HG02763 (cell line): ENCODE measurements around the gene NIN.

Experiments
- ATAC-seq: cut with Tn5 transposase; IDR thresholded peaks from one replicate; pipeline ENCODE4 v1.9.1; 2021; ENCODE audit warnings: mild to moderate bottlenecking, moderate library complexity; ENCODE audit not compliant: unreplicated experiment

The NIN gene

DNA sequence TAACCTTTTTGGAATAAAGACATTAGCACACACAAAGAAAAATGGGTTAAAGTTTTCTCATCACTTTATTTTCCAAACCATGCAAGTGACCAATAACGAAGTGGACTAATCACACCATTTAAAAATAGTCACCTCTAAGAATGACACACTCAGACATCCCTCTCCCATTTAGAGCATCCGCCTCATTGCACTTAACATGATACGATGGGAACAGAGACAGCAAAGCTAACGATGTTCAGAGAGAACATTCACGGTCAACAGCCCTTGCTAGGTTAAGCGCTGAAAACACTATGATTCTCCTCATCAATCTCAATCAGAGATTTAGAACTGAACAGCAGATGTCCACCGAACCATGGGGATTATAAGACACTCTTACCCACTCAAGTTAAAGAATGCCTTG lies 35.8 kb downstream of the NIN start:
- ATAC-seq, result no peak

DNA sequence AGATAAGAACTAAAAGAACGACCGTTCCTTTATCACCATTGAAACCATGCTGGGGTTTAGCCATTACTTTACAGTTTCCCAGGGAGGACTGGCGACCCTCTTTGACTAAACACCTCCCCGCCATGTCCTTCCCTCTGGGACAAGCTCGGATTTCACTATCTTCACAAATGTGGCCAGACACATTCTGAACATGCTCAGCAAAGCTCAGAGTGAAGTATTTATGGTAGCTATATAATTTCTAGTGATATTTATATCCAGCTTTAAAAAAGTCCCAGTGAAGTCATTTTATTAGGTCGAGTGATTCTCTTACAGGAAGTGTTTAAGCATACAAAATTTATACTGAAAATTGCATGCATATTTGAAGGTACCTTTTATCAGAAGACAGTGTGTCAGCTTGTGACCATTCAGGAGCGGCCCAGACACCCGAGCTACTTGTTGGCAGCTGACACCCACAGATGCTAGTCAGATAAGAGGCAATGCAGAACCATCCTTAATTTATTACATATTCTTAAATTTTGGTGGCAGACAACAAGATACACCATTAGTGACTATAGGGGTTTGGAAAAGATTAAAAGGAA lies 36.8 kb downstream of the NIN start:
- ATAC-seq, result no peak

DNA sequence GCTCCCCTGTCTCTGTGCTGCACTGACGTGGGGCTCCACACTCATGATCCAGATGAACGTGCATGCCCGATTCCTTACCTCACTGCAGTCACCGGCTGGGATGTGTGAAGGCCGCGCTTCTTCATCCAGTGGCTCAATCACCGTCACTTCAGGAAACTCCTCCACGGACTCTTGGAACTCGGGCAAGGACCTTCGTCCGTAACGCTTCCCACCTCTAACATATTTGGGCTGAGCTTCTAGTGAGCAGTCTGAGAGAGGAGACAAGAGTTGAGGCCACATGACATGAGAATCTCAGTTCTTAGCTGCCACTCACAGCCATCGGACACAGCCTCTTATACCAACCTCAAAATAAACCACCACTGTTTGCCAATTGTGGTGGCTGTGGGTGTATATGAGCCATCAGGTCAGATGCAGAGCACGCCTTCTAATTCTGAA lies 38.3 kb downstream of the NIN start:
- no peak for ATAC-seq

DNA sequence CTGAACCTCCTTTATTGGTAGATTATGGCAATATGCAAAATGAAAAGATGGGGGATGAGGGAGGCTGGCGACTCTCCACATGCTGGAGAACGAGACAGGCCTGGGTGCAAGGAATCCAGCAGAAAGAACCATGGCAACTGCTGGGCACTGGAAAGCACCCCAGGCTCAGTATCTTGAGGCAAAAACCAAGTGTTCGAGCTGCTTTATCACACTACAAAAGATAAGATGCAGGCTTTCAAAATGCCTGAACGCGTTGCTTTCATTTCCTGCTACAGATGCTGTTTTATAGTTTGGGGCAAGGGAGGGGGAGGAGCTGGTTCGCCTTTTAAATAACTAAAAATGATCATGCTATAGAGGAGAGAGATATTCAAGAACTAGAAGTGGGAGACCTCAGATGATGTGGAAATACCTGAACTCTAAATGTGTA lies 38.9 kb downstream of the NIN start:
- ATAC-seq, result no peak

DNA sequence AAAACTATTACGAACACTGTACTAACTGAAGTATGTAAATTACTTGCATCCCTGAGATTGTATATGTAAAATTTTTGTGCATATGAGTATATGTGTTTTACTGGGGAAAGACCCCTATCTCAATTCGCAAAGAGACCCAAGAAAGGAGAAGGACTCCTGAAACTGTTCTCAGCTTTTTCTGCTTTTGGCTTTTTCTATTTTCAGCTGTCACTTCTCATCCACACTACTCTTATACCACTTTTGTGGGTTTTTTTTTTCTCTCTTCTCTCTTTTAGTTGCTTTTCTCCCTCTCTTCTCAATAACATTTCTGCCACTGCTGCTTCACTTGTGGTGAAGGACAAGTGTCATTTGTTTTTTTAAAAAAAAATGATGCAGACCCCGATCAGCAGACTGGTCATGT lies 39.8 kb downstream of the NIN start:
- ATAC-seq, result no peak

DNA sequence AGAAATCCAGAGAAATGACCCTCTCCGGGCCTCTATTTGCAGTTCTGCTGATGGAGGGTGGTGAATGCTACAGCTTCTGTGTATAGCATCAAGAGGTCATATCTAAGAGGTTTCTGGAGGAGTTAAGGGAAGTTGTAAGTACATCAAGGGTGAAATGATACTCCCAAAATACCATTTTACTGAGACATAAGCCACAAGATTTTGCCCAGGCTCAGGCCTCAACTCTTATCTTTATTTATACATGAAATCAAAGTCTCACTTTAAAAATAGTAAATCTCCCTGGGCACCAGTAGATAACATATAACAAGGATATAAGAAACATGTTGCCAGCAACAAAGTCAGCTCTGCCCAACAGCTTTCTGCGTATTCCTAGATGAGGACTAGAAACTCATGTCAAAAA lies 40.4 kb downstream of the NIN start:
- ATAC-seq, result no peak

DNA sequence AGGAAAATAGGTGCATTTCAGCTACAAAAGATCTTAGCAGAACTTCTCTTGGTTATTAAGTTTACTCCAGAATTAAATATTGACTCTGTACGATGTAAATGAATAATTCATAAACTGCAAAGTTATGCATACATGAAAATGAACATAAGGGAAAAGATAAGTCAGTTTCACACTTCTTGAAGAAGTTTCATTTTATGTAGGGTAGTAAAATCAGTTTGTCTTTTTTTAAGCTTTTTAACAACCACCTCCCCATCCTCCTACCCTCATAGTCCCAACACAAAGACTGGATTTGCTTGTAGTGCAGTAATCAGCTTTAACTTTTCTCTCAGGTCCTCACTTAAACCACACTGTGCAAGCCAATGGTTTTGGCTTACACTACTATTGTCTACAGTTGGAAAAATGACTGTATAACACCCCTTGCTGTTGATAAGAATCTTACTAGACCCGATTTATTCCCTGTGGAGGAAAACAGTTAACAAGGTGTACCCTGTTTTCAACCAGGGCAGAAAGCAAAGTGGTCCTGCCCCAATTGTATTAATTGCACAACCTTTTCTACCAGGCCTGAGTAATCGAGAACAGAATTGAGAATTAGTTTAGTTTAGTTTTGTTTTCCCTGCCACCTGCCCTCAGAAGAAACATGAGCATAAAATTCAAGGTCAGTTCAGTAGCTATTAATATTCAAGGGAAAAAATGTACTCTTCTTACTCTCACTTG lies 44.1 kb downstream of the NIN start:
- no peak for ATAC-seq

DNA sequence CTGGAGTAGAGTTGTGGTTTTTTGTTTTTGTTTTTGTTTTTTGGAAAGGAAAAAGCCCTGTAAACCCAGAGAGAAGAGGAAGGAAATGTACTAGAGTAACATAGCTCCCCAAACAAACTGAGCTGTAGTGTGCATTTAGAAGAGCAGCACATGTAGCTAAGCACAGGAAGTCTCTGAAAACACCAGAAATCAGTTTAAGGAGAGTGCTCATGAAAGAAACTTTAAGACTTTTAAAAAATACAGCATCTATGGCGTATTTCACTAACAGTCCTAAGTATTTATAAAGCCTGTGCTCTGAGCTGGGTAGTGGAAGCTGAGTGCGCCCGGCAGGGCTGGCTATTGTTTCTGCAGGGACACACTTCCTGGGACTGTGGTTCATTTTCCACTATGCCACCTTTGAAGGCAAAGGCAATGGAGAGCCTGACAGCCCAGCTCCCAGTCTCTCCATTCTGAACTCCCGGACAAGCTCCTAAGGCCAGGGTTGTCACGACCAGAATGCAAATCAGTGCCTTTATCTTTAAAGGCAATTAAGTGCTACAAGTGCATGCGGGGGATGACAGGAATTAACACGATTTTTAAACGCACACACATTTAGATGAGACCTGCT lies 45.4 kb downstream of the NIN start:
- ATAC-seq, result no peak

DNA sequence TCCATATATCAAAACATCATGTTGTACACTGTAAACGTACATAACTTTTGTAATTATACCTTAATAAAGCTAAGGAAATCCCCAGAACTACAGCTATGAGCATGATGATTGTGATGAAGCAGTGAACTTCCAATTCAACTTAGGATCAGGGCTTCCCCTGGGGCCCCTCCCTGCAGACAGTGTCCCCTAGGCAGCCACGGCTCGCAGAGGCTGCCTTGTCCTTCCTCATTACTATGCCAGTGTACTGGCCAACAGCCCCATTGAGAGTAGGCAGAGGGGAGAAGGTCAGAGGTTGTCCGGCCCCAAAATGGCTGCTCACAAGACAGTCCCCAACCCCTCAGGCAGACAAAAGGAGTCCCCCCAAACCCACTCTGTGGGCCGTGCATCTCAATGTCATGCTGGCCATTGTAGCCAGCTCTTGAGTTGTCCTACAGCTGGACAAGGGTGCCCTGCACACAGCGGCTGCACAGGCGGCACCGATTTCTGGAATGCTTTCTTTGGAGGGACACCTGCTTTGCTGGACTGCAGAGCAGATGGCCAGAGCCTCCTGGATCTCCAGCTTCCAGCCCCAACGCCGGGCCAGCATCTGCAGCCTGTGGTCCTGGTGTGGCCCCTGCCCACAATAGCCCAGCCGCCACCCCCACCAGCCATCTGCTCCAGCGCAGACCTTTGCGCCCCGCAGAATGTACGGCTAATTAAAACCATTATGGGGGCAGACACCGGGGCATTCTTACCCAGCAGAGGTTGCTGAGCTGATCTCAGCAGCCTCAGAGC lies 46.1 kb downstream of the NIN start:
- ATAC-seq, result no peak

DNA sequence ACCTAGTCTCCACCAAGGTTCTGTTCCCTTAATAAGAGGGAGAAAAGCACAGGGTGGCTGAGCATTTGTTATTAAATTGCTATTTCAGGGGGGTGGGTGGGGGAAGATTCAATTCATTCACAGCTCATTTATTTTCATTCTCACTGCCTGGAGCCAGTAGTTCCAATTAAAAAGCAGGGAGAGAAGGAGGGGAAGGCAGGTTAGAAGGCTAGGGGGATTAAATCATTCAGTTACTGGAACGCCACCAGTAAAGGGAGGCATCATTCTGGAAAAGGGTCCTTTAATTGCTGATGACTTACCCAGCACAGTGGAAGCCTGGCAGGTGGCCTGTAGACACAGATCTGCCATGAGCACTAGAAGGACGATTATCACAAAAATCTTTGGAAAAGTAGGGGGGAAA lies 47.4 kb downstream of the NIN start:
- no peak for ATAC-seq

DNA sequence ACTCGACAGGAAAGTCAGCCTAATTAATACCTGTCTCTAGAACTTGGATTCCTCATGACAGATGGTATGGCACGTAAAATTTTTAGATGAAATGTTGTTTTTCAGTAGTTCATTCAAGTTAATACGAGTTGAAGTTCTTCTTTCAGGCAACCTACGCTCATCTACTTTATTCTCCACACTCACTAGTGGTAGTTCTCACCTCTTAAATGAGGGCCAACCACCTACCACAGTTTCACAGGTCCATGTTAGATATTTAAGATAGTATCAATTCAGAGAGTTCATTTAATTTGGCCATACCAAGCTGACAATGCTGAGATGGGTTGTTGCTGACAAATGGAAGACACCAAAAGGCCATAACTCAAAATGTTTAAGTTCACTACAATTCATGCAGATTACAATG lies 50.6 kb downstream of the NIN start:
- no peak for ATAC-seq

DNA sequence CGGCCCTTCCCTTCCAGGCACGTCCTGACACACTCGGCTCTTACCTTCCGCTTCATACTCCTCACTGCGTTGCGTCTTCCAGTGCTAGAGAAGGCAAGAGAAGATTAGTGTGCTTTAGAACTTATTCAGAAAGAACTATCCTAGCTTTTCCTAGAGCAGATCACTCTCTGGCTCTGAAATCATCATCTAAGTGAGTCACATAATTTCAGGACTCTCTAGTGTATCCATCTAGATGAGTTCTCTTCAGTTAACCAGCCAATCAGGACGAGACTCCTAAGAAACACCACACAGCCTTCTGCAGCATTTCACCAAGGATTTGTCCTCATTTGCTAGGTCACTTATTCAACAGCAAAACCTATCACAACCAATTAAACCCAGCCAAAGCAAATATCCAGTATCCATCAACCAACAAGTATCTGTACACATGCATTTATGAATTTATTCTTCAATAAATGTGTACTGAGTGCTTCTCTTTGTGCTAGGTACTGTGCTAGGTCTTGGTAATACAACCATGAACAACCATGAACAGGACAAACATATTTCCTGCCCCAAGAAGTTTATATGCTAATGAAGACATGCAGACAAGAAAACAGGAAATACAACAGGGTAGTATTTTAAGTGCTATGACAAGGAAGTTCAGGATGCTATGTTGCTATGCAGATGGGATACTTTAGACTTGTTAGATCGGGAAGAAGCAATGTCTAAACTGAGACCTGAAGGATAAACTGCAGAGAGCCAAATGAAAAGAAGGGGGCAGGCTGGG lies 52.1 kb downstream of the NIN start:
- no peak for ATAC-seq

DNA sequence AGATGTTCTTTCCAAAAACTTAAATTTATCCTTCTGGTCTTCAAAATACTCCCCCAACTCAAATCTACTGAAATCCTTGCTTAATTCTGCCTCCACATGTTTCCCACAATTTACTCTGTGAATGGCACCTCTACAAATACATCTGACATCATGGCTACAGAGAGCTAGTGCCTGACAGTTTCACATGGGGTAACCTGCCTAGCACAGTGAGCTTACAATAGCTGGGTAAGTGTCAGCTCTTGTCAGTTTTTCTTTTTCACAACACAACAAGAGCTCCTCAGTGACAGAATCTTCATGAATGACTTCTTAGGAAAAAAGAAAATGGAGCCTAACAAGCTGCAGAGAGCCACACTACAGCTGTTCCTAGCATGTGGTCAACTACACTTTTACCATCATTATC lies 54.4 kb downstream of the NIN start:
- no peak for ATAC-seq

DNA sequence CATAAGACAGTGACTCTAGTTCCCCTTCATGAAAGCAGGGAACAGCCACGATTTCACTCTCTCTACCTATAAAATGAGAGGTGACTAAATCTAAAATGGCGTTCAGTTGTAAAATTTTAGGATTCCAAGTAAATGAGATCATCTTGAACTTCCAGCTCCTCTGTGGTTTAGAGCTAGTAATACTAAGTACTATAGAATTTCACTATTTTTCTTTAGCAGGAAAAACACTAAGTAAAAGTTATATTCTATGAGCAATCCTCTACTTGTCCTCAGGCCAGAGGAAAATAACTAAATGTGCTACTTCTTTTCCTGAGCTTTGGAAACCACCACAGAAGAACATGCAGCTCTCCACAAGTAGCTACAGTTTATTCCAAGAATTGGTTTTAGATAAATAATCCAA lies 55.6 kb downstream of the NIN start:
- ATAC-seq, result no peak

DNA sequence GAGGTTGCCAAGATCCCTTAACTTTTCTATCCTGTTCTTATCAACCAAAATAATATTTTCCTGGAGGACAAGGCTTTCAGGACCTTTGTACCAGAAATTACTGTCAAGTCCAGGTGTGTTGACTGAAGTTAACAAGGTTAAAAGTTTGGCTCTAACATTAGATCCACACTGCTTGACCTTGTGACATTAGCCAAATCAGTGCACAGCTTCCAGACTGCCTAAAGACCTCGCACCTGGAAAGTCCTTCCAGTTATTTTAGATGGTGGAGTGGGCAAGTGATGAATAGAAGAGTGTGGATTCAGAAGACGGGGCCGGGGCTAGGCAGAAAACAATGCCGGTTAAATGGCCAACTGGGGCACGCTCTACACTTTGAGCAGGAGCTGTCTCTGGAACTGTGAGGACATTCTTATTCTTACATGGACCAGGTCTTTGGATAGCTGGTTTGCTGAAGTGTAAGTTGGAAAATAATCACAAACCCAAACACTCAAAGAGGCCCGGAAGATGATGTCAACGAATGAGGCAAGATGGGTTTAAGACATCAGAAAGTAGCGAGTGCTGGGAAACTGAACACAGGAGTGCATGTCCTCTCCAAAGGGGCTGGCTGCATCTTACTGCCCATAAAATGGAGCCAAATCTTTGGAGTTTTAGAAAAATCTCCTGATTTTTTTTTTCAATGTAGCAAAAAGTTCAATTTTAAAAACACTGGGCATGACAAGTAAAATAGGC lies 56.3 kb downstream of the NIN start:
- ATAC-seq, result no peak

DNA sequence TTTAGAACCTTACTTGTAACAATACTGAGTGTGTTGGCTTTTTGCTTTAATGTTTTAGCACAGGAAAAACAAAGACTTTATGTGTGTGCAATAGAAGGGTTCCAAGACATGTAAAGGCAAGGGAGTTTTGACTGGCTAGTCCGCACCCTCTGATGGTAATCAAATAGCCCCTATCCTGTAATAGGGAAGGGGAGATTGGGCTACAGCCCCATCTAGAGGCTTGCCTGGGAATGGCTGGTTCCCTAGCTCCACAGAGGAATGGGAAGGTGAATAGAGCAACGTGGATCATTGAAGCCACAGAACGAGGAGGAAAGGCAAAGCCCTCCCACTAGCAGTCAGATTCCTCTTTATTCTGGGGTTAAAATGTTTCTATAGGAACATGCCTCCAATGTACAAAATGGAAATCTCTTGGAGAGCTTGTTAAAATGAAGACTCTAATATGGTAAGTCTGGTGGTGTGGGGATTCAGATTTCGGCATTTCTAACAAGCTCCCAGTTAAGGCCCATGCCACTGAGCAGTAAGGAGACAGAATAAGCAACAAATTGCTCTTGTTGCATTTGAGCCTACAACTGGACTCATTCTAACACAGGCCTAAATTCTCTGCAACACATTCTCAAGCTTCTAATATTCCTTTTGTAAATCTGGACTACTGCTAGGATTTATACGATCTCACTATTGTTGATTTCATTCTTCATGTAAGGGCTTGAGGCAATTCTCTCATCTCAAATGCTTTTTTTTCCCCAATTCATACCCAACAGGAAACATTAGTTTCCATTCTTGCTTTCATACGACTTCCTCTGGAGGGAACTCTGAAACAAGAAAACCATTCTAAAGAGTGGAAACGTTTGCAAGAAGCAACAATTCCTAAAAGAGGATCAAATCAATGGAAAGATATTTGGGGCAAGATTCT lies 57.1 kb downstream of the NIN start:
- ATAC-seq, result no peak

DNA sequence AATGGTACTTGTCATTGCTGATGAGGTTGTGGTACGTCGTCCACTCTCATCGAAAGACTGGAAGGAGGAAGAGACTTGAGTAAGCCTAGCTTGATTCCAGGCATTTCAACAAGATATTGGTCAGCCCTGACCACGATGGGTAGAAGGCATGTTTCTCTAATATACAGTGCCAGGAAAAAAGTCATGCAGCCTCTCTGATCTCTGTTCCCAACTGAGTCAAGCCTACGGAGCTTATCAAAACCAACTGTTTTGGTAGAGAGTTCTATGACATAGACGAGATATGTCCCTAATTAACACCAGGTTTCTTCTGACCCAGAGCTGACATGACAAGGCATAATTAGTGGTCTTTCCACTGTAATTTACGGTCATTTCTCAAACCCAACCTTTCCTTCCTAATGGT lies 58.5 kb downstream of the NIN start:
- no peak for ATAC-seq

DNA sequence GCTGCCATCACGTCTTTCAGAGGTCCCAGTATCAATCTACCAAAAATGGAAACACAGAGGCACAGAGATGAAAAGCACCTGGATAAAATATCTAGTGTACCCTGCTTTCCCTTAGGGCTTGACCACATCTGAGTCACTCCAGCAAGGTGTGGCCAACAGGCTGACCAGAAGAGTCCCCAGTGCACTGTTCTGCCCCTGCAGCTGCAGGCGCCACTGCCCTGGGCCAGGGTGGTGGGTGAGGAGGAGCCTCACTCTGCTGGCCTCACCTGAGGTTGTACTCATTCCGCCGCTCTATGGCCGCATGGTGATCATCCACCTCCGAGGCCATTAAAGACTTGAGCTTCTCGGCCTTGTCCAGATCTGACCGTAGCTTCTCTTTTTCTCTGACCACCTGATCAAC lies 60.4 kb downstream of the NIN start:
- no peak for ATAC-seq

DNA sequence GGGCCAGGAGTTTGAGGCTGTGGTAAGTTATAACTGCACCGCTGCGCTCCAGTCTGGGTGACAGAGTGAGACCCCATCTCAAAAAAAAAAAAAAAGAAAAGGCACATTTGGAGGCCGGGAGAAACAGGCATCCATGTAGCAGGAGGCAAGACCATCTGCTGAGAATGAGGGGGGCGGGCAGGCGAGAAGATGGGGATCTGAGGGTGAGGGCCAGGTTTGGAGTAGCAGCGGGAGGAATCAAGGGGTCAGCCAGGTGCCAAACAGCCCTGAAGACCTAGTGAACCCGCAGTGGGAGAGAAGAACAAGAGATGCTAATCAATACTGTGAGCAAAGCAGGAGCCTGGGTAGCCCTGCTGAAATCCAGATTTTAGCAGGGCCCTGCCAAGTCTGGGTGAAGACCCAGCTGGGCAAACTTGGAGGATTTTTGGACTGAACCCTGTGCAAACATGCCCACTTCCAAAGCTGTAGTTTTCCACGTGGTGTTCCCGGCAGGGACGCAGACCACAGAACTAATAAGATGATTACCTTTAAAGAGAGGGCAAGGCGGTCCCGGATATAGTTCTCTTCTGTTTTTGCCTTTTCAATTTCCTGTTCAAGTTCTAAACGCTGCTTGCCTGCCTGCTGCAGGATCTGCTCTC lies 61.0 kb downstream of the NIN start:
- no peak for ATAC-seq
